Nephron progenitor cell (in vitro differentiated cells): Measurements from ENCODE around the gene BHLHA15.

ENCODE experiments used
- DNase-seq: peaks from one replicate; pipeline ENCODE4 v3.0.0; 2021
- H3K27ac Mint-ChIP-seq: 2 replicates; pipeline ENCODE4 v1.8.0; 2021; ENCODE audit warnings: mild to moderate bottlenecking, moderate library complexity, mixed read lengths
- H3K27me3 Mint-ChIP-seq: 2 replicates; pipeline ENCODE4 v1.8.0; 2021; ENCODE audit warnings: mild to moderate bottlenecking, low read depth, mixed read lengths; ENCODE audit not compliant: poor library complexity
- H3K36me3 Mint-ChIP-seq: 2 replicates; pipeline ENCODE4 v1.8.0; 2021; ENCODE audit warnings: low read depth, mixed read lengths
- H3K4me1 Mint-ChIP-seq: 2 replicates; pipeline ENCODE4 v1.8.0; 2021; ENCODE audit warnings: mixed read lengths
- H3K4me3 Mint-ChIP-seq: 2 replicates; pipeline ENCODE4 v1.8.0; 2021; ENCODE audit warnings: mild to moderate bottlenecking, moderate library complexity, mixed read lengths
- H3K9me3 Mint-ChIP-seq: 2 replicates; pipeline ENCODE4 v1.8.0; 2021; ENCODE audit warnings: mild to moderate bottlenecking, moderate library complexity, mixed read lengths
- TF ChIP-seq, protein P1 (sequence below): fragments of 200-600 bp; sonication (generic); IDR thresholded peaks from 2 replicates; pipeline ENCODE4 v1.5.0; 2021; ENCODE audit warnings: antibody characterized with exemption

The BHLHA15 gene

GRCh38 chr7:98211221-98211675 is at the start of gene BHLHA15:
TSS of gene BHLHA15 (plus strand) at chr7:98211439. CDS start at chr7:98212310, 871 bp downstream.
- DNase-seq: peak; percentile 71
- H3K4me1 Mint-ChIP-seq: peaks cover 15% of the 10 kb centered on the region
- peaks cover 12% of the 10 kb centered on the region for H3K27me3 Mint-ChIP-seq
- H3K4me3 Mint-ChIP-seq: peak within 1 kb of the TSS; percentile 68
- H3K36me3 Mint-ChIP-seq: peaks cover 13% of the 10 kb centered on the region
- H3K27ac Mint-ChIP-seq: no peak within 1 kb of the TSS
- TF ChIP-seq, protein P1, sequence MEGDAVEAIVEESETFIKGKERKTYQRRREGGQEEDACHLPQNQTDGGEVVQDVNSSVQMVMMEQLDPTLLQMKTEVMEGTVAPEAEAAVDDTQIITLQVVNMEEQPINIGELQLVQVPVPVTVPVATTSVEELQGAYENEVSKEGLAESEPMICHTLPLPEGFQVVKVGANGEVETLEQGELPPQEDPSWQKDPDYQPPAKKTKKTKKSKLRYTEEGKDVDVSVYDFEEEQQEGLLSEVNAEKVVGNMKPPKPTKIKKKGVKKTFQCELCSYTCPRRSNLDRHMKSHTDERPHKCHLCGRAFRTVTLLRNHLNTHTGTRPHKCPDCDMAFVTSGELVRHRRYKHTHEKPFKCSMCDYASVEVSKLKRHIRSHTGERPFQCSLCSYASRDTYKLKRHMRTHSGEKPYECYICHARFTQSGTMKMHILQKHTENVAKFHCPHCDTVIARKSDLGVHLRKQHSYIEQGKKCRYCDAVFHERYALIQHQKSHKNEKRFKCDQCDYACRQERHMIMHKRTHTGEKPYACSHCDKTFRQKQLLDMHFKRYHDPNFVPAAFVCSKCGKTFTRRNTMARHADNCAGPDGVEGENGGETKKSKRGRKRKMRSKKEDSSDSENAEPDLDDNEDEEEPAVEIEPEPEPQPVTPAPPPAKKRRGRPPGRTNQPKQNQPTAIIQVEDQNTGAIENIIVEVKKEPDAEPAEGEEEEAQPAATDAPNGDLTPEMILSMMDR: no peak
- H3K9me3 Mint-ChIP-seq: no peaks in the 10 kb centered on the region

DNA sequence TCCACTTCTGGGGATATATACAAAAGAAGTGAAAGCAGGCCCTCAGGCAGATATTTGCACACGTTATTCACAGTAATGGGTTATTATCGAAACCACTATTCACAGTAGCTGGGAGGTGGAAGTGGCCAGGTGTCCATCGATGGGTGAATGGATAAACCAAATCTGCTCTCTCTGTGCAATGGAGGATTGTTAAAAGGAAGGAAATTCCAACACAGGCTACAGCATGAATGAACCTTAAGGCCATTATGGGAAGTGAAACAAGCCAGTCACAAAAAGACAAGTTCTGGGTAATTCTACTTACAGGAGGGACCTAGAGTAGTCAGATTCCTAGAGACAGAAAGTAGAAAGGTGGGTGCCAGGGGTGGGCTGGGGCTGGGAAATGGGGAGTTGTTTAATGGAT is 48.5 kb upstream of the BHLHA15 start:
- H3K9me3 Mint-ChIP-seq: no peaks in the 10 kb centered on the region
- peaks cover 5% of the 10 kb centered on the region for H3K4me1 Mint-ChIP-seq
- no peak overlapping the region for H3K27ac Mint-ChIP-seq
- H3K27me3 Mint-ChIP-seq: no peaks in the 10 kb centered on the region
- no peak for DNase-seq
- TF ChIP-seq, protein P1: no peak
- H3K36me3 Mint-ChIP-seq: peaks cover 17% of the 10 kb centered on the region
- H3K4me3 Mint-ChIP-seq: no peak overlapping the region

DNA sequence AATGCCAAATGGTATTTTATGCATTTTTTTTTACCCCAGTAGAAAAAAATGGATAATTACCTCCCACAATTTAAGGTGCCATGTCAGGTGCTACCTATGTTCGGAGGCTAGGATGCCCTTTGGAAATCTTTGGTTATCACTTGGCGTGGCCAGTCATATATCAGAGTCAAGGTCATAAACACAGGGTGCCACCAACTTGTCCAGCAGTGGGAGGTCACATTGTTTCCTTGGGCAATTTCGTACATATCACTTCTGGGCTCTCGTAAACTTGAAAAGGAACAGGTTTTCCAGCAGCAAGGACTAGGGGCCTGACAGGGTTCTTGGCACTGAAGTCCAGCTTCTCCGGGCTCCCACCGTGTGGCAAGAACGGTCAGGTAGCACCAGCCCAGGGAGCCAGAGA is 48.0 kb upstream of the BHLHA15 start:
- H3K36me3 Mint-ChIP-seq: peaks cover 11% of the 10 kb centered on the region
- TF ChIP-seq, protein P1: no peak
- no peaks in the 10 kb centered on the region for H3K27me3 Mint-ChIP-seq
- no peak overlapping the region for H3K4me3 Mint-ChIP-seq
- DNase-seq: no peak
- no peak overlapping the region for H3K27ac Mint-ChIP-seq
- H3K4me1 Mint-ChIP-seq: peaks cover 5% of the 10 kb centered on the region
- H3K9me3 Mint-ChIP-seq: no peaks in the 10 kb centered on the region

- no peaks in the 10 kb centered on the region for H3K27me3 Mint-ChIP-seq
- TF ChIP-seq, protein P1: no peak
- H3K4me1 Mint-ChIP-seq: peaks cover 5% of the 10 kb centered on the region
- no peak for DNase-seq
- H3K27ac Mint-ChIP-seq: no peak overlapping the region
- H3K4me3 Mint-ChIP-seq: no peak overlapping the region
- H3K9me3 Mint-ChIP-seq: no peaks in the 10 kb centered on the region
- peaks cover 6% of the 10 kb centered on the region for H3K36me3 Mint-ChIP-seq
These were observed 47.3 kb upstream of the BHLHA15 start for GRCh38 chr7:98163704-98164494.

- H3K9me3 Mint-ChIP-seq: no peaks in the 10 kb centered on the region
- peak; percentile 53 for DNase-seq
- TF ChIP-seq, protein P1: peak; percentile 55
- no peak overlapping the region for H3K4me3 Mint-ChIP-seq
- peaks cover 13% of the 10 kb centered on the region for H3K4me1 Mint-ChIP-seq
- H3K27ac Mint-ChIP-seq: no peak overlapping the region
- no peaks in the 10 kb centered on the region for H3K27me3 Mint-ChIP-seq
- no peaks in the 10 kb centered on the region for H3K36me3 Mint-ChIP-seq
These were observed 45.2 kb upstream of the BHLHA15 start for GRCh38 chr7:98165827-98166667.
